HepG2 (cell line): ENCODE measurements around the gene EFCAB8. TPM values are rescaled to one million over a fixed set of nuclear protein-coding genes. Genes with fewer than 3 reads are reported as not detected.

Experiments
- ARNTL ChIP-seq: sonication (generic); formaldehyde crosslinking; IDR thresholded peaks from 2 replicates; pipeline ENCODE4 v1.4.0; 2020; ENCODE audit warnings: mild to moderate bottlenecking, missing genetic modification reagents
- FOXK1 ChIP-seq: sonication (generic); formaldehyde crosslinking; IDR thresholded peaks from 2 replicates; pipeline ENCODE4 v1.4.0; 2020; ENCODE audit warnings: low read depth, missing genetic modification reagents, borderline replicate concordance
- HHEX ChIP-seq: IDR thresholded peaks from 2 replicates; pipeline ENCODE4 v1.6.1; 2016; ENCODE audit warnings: control low read depth
- ISX ChIP-seq: sonication (generic); formaldehyde crosslinking; conservative IDR thresholded peaks from 2 replicates; pipeline ENCODE4 v1.5.0; 2020; ENCODE audit warnings: missing genetic modification reagents
- KLF12 ChIP-seq: sonication (generic); formaldehyde crosslinking; IDR thresholded peaks from 2 replicates; pipeline ENCODE4 v1.4.0; 2020; ENCODE audit warnings: missing genetic modification reagents, borderline replicate concordance
- MXI1 ChIP-seq: IDR thresholded peaks from 3 replicates; pipeline ENCODE4 v1.6.1; 2012; ENCODE audit warnings: low read depth, low read length, inconsistent platforms, borderline replicate concordance
- NPAS2 ChIP-seq: sonication (generic); formaldehyde crosslinking; IDR thresholded peaks from 2 replicates; pipeline ENCODE4 v1.8.0; 2022; ENCODE audit warnings: mild to moderate bottlenecking, missing genetic modification reagents, borderline replicate concordance
- RARG ChIP-seq: sonication (generic); formaldehyde crosslinking; IDR thresholded peaks from 2 replicates; pipeline ENCODE4 v1.4.0; 2020; ENCODE audit warnings: low read depth, mild to moderate bottlenecking, missing genetic modification reagents
- RBM22 ChIP-seq: fragments of 200-400 bp; formaldehyde crosslinking; optimal IDR thresholded peaks from 2 replicates; pipeline ENCODE3; 2017; ENCODE audit warnings: mild to moderate bottlenecking, low read length, moderate library complexity
- REXO4 ChIP-seq: sonication (generic); formaldehyde crosslinking; IDR thresholded peaks from 2 replicates; pipeline ENCODE4 v1.8.0; 2022; ENCODE audit warnings: missing genetic modification reagents, mild to moderate bottlenecking, borderline replicate concordance
- RFX5 ChIP-seq: IDR thresholded peaks from 2 replicates; pipeline ENCODE4 v1.6.1; 2011; ENCODE audit warnings: low read depth, low read length, improper control_type of control experiment
- SNAI1 ChIP-seq: sonication (generic); formaldehyde crosslinking; IDR thresholded peaks from 2 replicates; pipeline ENCODE4 v1.5.0; 2020; ENCODE audit warnings: mild to moderate bottlenecking, missing genetic modification reagents, borderline replicate concordance
- SP140L ChIP-seq: sonication (generic); formaldehyde crosslinking; IDR thresholded peaks from 2 replicates; pipeline ENCODE4 v1.4.0; 2020; ENCODE audit warnings: missing genetic modification reagents, borderline replicate concordance
- SRSF9 ChIP-seq: fragments of 200-400 bp; formaldehyde crosslinking; IDR thresholded peaks from 2 replicates; pipeline ENCODE4 v1.6.1; 2018; ENCODE audit warnings: borderline replicate concordance, mild to moderate bottlenecking, low read depth, low read length; ENCODE audit not compliant: insufficient read depth, poor library complexity, severe bottlenecking
- TCF7 ChIP-seq: sonication (generic); IDR thresholded peaks from 2 replicates; pipeline ENCODE4 v1.6.1; 2016; ENCODE audit warnings: antibody characterized with exemption, low read depth
- XBP1 ChIP-seq: sonication (generic); formaldehyde crosslinking; IDR thresholded peaks from 2 replicates; pipeline ENCODE4 v1.5.0; 2020; ENCODE audit warnings: missing genetic modification reagents
- YY1 ChIP-seq: IDR thresholded peaks from 2 replicates; pipeline ENCODE4 v1.6.1; 2011; ENCODE audit warnings: low read length, low read depth, moderate library complexity, mild to moderate bottlenecking; ENCODE audit not compliant: insufficient read depth, insufficient replicate concordance
- ZBTB38 ChIP-seq: sonication (generic); formaldehyde crosslinking; IDR thresholded peaks from 2 replicates; pipeline ENCODE4 v1.5.1; 2020; ENCODE audit warnings: mild to moderate bottlenecking, missing genetic modification reagents
- ZFP37 ChIP-seq: sonication (generic); formaldehyde crosslinking; IDR thresholded peaks from 2 replicates; pipeline ENCODE4 v1.4.0; 2020; ENCODE audit warnings: missing genetic modification reagents, borderline replicate concordance
- ZNF124 ChIP-seq: sonication (generic); formaldehyde crosslinking; IDR thresholded peaks from 2 replicates; pipeline ENCODE4 v1.4.0; 2020; ENCODE audit warnings: missing genetic modification reagents
- ZNF382 ChIP-seq: sonication (generic); formaldehyde crosslinking; IDR thresholded peaks from 2 replicates; pipeline ENCODE4 v1.5.0; 2020; ENCODE audit warnings: missing genetic modification reagents, mild to moderate bottlenecking, borderline replicate concordance
- ZNF383 ChIP-seq: sonication (generic); formaldehyde crosslinking; IDR thresholded peaks from 2 replicates; pipeline ENCODE4 v1.4.0; 2020; ENCODE audit warnings: missing genetic modification reagents, mild to moderate bottlenecking, borderline replicate concordance
- ZNF75D ChIP-seq: sonication (generic); formaldehyde crosslinking; IDR thresholded peaks from 2 replicates; pipeline ENCODE4 v1.8.1; 2023; ENCODE audit warnings: missing genetic modification reagents, mild to moderate bottlenecking, borderline replicate concordance
- polyA plus RNA-seq, 8 experiments: library from polyadenylated mRNA; depleted of rRNA in 3 of 8; stranded (reverse) in 7 of 8; unstranded in 1 of 8; fragments of >200 nt; fragmentation: Illumina TruSeq in 4 of 8; extraction: Trizol in 4 of 8; gene quantifications; 2 replicates each; pipeline versions ENCODE4 v1.2.1 to v1.2.3, GENCODE V29; 2011 to 2016; ENCODE audit warnings: low read depth in 4 of 8, missing spikeins in 1 of 8, mixed read lengths in 1 of 8; ENCODE audit not compliant: insufficient read depth in 1 of 8
- total RNA-seq, 5 experiments: library from RNA; depleted of rRNA; stranded (reverse); fragments of >200 nt; fragmentation: Illumina TruSeq; extraction: Trizol; gene quantifications; 2 replicates each; pipeline ENCODE4 v1.2.3, GENCODE V29; 2016; ENCODE audit warnings: low read depth in 1 of 5
- TF ChIP-seq, protein P1 (sequence below): sonication (generic); formaldehyde crosslinking; IDR thresholded peaks from 2 replicates; pipeline ENCODE4 v1.8.1; 2023; ENCODE audit warnings: mild to moderate bottlenecking, missing genetic modification reagents, borderline replicate concordance
- TF ChIP-seq, protein P2 (sequence below): sonication (generic); formaldehyde crosslinking; IDR thresholded peaks from 2 replicates; pipeline ENCODE4 v1.8.1; 2023; ENCODE audit warnings: mild to moderate bottlenecking, inconsistent platforms, moderate library complexity, missing genetic modification reagents, borderline replicate concordance
- TF ChIP-seq, protein P3 (sequence below): sonication (generic); formaldehyde crosslinking; IDR thresholded peaks from 2 replicates; pipeline ENCODE4 v1.5.0; 2020; ENCODE audit warnings: mild to moderate bottlenecking, missing genetic modification reagents

The EFCAB8 gene
- total and polyA plus RNA-seq, 2 of the 13 experiments (the other 11 are each of a cell fraction or from before 2014, with no cell fraction given): 0.15 to 0.22 TPM

DNA sequence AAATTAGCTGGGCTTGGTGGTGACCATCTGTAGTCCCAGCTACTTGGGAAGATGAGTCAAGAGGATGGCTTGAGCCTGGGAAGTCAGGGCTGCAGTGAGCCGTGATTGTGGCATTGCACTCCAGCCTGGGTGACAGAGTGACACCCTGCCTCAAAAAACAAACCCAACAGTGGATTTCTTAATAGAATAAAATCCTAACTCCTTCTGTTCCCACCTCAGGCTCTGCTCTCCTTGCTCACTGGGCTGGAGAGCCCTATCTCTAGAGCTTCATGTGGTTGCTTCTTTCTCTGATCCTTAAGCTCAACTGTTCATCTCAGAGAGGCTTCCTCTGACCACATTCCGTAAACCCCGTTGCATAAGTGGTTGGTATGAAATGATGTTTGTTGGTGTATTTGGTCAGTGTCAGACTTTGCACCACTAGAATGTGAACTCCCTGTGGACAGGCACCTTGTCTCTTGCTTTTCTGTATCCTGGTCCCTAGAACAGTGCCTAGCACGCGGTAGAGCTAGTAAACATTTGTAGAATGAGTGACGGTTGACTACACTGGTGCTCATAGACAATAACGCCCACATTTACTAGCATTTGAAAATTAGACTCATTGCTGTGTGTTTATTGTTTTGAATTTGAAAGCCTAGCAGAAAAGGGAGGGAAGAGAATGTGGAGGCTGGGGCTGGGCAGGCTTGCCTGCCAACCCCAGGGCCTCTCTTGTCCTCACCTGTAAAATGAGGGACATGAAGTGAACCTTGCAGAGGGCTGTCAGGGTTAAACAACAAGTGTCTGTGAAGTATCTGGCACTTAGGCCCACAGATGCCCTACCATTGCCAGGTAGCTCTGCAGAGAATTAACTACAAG is 34.8 kb upstream of the EFCAB8 start (continued):
- TF ChIP-seq ZNF383 (CRISPR knock-in tag) (0 out of 2 replicates have a peak, but pooled peaks have one; percentile 38), KLF12 (CRISPR knock-in tag) (no peak), SRSF9 (no peak), HHEX (CRISPR knock-in tag) (0 out of 2 replicates have a peak, but pooled peaks have one; percentile 21), ZNF382 (CRISPR knock-in tag) (no peak), SP140L (CRISPR knock-in tag) (no peak), TCF7 (no peak), YY1 (no peak), ZNF124 (no peak), NPAS2 (CRISPR knock-in tag) (no peak), XBP1 (CRISPR knock-in tag) (no peak), MXI1 (0 out of 3 replicates have a peak, but pooled peaks have one; percentile 15), RARG (CRISPR knock-in tag) (no peak), RBM22 (peak; percentile 89), ARNTL (CRISPR knock-in tag) (0 out of 2 replicates have a peak, but pooled peaks have one; percentile 42), ZFP37 (CRISPR knock-in tag) (no peak), ZBTB38 (CRISPR knock-in tag) (peak; percentile 20; the same call in 1 of the 2 replicates), RFX5 (no peak), ISX (CRISPR knock-in tag) (no peak), FOXK1 (CRISPR knock-in tag) (peak; percentile 49; the same call in 1 of the 2 replicates), SNAI1 (CRISPR knock-in tag) (no peak), REXO4 (CRISPR knock-in tag) (no peak), ZNF75D (CRISPR knock-in tag) (0 out of 2 replicates have a peak, but pooled peaks have one; percentile 54)
- TF ChIP-seq, protein P1, sequence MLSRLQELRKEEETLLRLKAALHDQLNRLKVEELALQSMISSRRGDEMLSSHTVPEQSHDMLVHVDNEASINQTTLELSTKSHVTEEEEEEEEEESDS (CRISPR knock-in tag): no peak
- TF ChIP-seq, protein P2, sequence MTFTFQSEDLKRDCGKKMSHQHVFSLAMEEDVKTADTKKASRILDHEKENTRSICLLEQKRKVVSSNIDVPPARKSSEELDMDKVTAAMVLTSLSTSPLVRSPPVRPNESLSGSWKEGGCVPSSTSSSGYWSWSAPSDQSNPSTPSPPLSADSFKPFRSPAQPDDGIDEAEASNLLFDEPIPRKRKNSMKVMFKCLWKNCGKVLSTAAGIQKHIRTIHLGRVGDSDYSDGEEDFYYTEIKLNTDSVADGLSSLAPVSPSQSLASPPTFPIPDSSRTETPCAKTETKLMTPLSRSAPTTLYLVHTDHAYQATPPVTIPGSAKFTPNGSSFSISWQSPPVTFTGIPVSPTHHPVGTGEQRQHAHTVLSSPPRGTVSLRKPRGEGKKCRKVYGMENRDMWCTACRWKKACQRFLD (CRISPR knock-in tag): no peak
- TF ChIP-seq, protein P3, sequence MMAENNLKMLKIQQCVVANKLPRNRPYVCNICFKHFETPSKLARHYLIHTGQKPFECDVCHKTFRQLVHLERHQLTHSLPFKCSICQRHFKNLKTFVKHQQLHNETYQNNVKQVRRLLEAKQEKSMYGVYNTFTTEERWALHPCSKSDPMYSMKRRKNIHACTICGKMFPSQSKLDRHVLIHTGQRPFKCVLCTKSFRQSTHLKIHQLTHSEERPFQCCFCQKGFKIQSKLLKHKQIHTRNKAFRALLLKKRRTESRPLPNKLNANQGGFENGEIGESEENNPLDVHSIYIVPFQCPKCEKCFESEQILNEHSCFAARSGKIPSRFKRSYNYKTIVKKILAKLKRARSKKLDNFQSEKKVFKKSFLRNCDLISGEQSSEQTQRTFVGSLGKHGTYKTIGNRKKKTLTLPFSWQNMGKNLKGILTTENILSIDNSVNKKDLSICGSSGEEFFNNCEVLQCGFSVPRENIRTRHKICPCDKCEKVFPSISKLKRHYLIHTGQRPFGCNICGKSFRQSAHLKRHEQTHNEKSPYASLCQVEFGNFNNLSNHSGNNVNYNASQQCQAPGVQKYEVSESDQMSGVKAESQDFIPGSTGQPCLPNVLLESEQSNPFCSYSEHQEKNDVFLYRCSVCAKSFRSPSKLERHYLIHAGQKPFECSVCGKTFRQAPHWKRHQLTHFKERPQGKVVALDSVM (CRISPR knock-in tag): no peak
